ENCODE results near the gene SNRPD3. TPM values are rescaled to one million over a fixed set of nuclear protein-coding genes. Genes with fewer than 3 reads are reported as not detected.
"Not testable (repeated sequence)": the region's sequence is repeated elsewhere in the genome, so short reads cannot be mapped to it uniquely, and the experiment has no call there.

Gene SNRPD3
- total and polyA plus RNA-seq, 12 donors: 55.7 to 223 (median 87.8) TPM

DNA sequence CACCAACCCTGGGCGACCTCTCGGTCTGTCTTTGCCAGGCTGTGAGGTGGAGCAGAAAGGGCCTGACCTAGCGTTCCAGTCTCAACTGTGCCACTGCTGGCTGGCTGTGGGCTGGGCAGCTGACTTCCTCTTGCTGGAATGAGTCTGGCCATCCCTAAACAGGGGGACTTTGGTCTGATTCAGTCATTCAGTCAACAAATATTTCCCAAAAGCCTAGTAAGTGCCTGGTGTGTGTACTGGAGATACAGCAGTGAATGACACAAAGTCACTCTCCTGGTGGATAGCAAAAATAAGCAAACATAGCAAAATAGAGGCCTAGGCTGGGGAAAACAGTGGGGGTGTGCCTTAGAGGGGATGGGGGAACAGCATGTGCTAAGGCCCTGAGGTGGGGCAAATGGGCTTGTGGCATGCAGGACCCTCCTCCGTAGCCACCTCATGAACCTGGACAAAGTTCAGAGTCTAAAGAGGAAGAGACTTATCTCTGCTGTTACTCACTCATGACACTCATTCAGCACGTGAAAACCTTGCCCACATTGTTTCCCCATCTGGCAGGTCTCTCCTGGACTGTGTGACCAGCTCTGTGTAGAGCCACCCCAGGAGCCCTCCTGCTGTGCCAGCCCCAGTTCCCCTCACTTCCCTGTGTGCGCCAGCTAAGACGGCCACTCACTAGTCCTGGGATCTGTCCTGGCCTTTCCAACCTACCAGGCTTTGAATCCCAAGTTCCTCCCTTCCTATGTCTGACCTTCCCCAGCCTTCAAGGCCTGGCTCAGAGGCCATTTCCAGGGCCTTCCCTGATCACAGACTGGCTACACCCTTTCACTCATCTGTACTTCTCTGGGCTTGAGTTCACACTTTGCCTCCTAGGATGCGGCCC, 5.5 kb upstream of the SNRPD3 start:
- WGBS, 4 donors: 69 to 78% (median 74%) methylated on average over 7 to 8 of the region's 8 CpGs

DNA sequence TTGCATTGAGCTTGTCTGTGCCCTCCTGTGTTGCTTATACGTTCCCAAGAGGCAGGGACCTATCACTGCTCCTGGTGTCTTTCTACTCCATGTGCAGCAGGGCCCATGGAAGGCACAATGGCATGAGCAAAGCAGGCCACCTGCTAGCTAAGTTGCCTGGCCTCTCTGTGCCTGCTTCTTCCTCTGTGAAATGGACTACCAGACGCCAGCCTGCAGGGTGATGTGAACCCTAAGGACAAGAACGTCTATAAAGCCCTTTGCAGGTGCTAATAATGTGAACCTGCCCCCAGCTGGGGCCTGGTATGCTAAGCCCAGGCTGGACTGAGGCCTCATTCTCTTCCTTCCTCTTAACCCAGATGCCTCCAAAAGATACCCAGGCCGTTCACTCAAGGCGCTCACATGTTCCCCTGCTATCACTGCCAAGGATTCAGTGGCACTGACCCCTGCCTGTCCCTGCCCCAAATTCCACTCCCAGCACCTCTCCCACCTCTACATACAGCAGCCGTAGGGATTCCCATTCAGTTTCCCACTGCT, 4.8 kb upstream of the SNRPD3 start:
- Histone ChIP-seq H3K4me3 (no peak overlapping the region), H3K27ac (peak overlapping the region in 2 of 5 donors; percentile 47 to 49), H3K36me3 (replicated peaks in 1 of 2) (peaks cover 0 to 33% of the 10 kb centered on the region in 2 donors), H3K4me1 (replicated peaks in 1 of 2) (peaks cover 23 to 34% of the 10 kb centered on the region in 2 donors), H3K9me3 (replicated peaks in 1 of 3) (no peaks in the 10 kb centered on the region), H3K27me3 (no peaks in the 10 kb centered on the region)
- no peak for DNase-seq
- TF ChIP-seq, protein P1, sequence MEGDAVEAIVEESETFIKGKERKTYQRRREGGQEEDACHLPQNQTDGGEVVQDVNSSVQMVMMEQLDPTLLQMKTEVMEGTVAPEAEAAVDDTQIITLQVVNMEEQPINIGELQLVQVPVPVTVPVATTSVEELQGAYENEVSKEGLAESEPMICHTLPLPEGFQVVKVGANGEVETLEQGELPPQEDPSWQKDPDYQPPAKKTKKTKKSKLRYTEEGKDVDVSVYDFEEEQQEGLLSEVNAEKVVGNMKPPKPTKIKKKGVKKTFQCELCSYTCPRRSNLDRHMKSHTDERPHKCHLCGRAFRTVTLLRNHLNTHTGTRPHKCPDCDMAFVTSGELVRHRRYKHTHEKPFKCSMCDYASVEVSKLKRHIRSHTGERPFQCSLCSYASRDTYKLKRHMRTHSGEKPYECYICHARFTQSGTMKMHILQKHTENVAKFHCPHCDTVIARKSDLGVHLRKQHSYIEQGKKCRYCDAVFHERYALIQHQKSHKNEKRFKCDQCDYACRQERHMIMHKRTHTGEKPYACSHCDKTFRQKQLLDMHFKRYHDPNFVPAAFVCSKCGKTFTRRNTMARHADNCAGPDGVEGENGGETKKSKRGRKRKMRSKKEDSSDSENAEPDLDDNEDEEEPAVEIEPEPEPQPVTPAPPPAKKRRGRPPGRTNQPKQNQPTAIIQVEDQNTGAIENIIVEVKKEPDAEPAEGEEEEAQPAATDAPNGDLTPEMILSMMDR (IDR thresholded peaks at IDR 0.05): no peak
- TF ChIP-seq POLR2A (IDR thresholded peaks at IDR 0.05): no peak
- WGBS, 4 donors: 64 to 71% (median 67%) methylated on average over 4 to 6 of the region's 6 CpGs
- intact Hi-C loops (cut with DNase I): no loop called here

More for the DNA sequence above, 5.5 kb upstream of the SNRPD3 start:
- Histone ChIP-seq H3K4me1 (replicated peaks in 1 of 2) (peaks cover 25 to 38% of the 10 kb centered on the region in 2 donors), H3K36me3 (replicated peaks in 1 of 2) (peaks cover 0 to 33% of the 10 kb centered on the region in 2 donors), H3K27me3 (no peaks in the 10 kb centered on the region), H3K4me3 (no peak overlapping the region), H3K27ac (peak overlapping the region in 2 of 5 donors; percentile 47 to 49), H3K9me3 (replicated peaks in 1 of 3) (no peaks in the 10 kb centered on the region)
- TF ChIP-seq, protein P1 (IDR thresholded peaks at IDR 0.05): no peak
- TF ChIP-seq POLR2A (IDR thresholded peaks at IDR 0.05): no peak
- peak in 1 of 7 donors; percentile 27 for DNase-seq
- intact Hi-C loops (cut with DNase I): no loop called here

DNA sequence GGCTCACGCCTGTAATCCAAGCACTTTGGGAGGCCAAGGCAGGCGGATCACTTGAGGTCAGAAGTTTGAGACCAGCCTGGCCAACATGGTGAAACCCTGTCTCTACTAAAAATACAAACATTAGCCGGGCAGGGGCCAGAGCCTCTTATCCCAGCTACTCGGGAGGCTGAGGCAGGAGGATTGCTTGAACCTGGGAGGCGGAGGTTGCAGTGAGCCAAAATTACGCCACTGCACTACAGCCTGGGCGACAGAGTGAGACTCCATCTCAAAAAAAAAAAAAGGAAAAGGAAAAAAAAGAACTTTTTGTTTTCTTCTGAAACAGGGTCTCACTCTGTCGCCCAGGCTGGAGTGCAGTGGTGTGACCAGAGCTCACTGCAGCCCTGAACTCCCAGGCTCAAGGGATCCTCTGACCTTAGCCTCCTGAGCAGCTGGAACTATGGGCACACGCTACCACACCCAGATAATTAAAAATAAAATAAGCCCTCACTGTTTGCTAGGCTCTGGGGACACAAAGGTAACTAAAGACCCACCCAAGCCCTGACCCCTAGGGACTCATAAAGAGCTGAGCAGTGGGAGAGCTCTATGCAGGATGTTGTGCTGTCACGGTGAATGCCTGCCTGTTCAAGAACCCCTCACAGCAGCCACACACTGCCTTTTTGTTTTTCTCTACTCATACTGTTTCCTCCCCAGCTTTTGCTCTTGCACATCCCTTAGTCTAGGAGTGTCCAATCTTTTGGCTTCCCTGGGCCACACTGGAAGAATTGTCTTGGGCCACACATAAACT, 3.1 kb upstream of the SNRPD3 start:
- H3K4me3 ChIP-seq; H3K9me3 ChIP-seq (replicated peaks in 1 of 3); H3K27me3 ChIP-seq; DNase-seq; intact Hi-C loops (cut with DNase I): not testable (repeated sequence)
- Histone ChIP-seq H3K27ac (peak overlapping the region in 3 of 5 donors; percentile 95 to 99 (median 96)), H3K4me1 (replicated peaks in 1 of 2) (peaks cover 34 to 48% of the 10 kb centered on the region in 2 donors), H3K36me3 (replicated peaks in 1 of 2) (peaks cover 0 to 21% of the 10 kb centered on the region in 2 donors)
- WGBS, 4 donors: 82 to 88% (median 85%) methylated on average over 10 of the region's 10 CpGs

DNA sequence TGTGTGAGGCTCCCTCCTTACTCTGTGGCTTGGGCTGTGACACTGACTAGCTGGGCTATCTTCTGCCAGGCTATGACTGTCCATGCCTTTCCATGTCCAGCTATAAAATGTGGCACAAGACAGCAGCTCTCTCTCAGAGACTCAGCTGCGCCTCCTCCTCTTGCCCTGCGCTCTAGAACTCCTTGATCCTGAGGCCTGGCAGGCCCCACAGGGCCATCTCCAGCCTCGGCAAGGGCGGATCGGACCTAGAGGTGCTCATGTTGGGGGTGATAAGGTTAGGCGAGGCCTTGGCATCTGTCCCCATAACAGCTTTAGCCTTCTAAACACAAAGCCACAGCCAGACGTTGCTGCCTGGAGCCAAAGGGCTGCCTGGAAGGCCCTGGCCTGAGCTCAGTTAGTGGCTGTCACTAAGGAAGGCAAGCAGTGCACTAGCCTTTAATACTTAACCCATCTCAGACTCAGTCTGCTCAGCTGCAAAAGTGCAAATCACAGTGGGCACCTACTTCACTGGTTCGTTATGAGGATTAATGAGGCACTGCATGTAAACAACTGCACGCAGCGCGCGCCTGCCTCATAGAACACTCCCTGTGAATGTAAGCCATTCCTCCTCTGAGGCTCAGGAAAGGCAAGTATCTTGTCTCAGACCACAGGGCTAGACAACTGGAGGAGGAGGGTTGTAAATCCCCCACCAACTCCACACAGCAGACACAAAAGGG, 2.0 kb upstream of the SNRPD3 start:
- peak overlapping the region; percentile 86 to 99 (median 95) for H3K27ac ChIP-seq
- DNase-seq: peak; percentile 38 to 79 (median 64)
- peaks cover 34 to 50% of the 10 kb centered on the region in 2 donors for H3K4me1 ChIP-seq (replicated peaks in 1 of 2)
- TF ChIP-seq POLR2A (IDR thresholded peaks at IDR 0.05): peak in 1 of 2 donors; percentile 56
- TF ChIP-seq, protein P1 (IDR thresholded peaks at IDR 0.05): no peak
- no peaks in the 10 kb centered on the region for H3K9me3 ChIP-seq (replicated peaks in 1 of 3)
- peaks cover 0 to 21% of the 10 kb centered on the region in 2 donors for H3K36me3 ChIP-seq (replicated peaks in 1 of 2)
- intact Hi-C loops (cut with DNase I): no loop called here
- no peaks in the 10 kb centered on the region for H3K27me3 ChIP-seq
- WGBS, 4 donors: 13 to 25% (median 19%) methylated on average over 5 to 12 of the region's 12 CpGs
- H3K4me3 ChIP-seq: peak overlapping the region in 2 of 4 donors; percentile 81 to 89
